Embryonic facial prominence (tissue), 1 donor: ENCODE results near the gene ANGPT4.

Source experiments
- DNase-seq: peaks from one replicate; pipeline ENCODE4 v3.0.0-alpha.2; 2016; ENCODE audit errors: extremely low spot score

ANGPT4 gene, protein sequence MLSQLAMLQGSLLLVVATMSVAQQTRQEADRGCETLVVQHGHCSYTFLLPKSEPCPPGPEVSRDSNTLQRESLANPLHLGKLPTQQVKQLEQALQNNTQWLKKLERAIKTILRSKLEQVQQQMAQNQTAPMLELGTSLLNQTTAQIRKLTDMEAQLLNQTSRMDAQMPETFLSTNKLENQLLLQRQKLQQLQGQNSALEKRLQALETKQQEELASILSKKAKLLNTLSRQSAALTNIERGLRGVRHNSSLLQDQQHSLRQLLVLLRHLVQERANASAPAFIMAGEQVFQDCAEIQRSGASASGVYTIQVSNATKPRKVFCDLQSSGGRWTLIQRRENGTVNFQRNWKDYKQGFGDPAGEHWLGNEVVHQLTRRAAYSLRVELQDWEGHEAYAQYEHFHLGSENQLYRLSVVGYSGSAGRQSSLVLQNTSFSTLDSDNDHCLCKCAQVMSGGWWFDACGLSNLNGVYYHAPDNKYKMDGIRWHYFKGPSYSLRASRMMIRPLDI

GRCh38 chr20:916125-916799, at the start of gene ANGPT4:
Gene ANGPT4 (minus strand): TSS chr20:916334. CDS start chr20:916214, 120 bp downstream.
- DNase-seq, result no peak

GRCh38 chr20:963795-964194, 47.7 kb upstream of the ANGPT4 start:
- no peak for DNase-seq

GRCh38 chr20:962683-963082, 46.5 kb upstream of the ANGPT4 start:
- no peak for DNase-seq

GRCh38 chr20:962223-962622, 46.1 kb upstream of the ANGPT4 start:
- DNase-seq, result no peak

GRCh38 chr20:961768-962167, 45.6 kb upstream of the ANGPT4 start:
- no peak for DNase-seq

DNA sequence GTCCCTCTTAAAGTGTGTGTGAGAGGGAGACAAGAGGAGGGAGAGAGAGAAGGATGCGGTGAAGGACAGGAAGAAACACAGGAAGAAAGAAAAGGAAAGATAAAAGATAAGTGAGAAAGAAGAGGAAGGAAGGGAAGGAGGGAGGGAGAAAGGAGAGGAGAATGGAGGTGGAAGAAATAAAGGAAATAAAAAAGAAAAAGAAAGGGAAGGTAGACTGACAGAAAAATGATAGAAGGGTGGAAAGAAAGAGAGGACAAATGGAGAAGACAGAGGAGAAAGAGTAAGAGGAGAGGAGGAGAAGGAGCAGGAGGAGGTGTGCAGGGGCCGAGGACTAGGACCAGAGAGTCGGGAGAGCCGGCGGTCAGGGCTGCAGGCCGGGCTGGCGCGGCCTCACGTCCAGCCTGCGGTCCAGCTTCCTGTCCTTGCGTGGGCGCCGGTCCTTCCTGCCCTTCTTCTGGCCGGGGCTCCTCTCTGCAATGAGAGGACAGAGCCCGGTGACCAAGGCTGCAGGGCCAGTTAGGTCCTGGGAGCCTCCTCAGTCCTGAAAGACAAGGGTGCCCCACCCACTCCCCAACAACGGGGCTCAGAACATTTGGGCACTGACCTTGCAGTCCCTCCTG, 44.0 kb upstream of the ANGPT4 start:
- no peak for DNase-seq

DNA sequence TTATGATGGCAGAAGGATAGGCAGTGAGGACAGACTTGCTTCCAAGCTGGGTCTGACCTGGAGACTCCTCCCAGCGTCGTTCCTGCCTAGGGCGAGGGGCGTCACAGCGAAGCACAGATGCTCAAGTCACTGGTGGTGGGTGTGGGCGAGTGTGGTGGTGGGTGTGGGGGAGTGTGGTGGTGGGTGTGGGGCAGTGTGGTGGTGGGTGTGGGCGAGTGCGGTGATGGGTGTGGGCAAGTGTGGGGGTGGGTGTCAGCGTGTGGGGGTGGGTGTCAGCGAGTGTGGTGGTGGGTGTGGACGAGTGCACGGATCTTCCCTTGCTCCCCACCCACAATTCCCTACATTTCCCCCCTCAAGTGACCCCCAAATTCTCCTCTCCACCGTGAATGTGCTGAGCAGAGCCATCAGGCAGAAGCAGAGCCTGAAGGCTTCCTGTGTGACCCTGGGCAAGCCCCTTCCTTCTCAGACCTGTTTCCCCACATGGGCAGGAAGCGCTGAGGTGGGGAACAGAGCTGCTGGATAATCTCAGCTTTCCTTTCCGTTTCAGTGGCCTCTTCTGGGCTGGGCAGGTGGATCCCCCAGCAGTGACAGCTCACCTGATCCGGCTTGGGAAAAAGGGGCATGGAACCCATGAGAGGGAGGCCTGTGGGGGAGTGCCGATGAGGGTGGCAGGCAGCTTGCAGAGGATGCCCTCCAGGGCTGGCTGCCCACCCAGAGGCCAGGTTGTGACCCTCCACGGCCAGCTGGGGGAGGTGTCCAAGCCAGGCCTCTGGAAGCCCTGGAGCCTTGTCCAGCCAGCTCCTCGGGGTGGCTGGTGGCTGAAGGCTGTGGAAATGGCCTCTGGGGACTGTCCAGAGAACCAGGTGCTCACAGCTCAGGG, 43.0 kb upstream of the ANGPT4 start:
- no peak for DNase-seq

- no peak for DNase-seq
These were observed 41.4 kb upstream of the ANGPT4 start for GRCh38 chr20:957544-957943.

DNA sequence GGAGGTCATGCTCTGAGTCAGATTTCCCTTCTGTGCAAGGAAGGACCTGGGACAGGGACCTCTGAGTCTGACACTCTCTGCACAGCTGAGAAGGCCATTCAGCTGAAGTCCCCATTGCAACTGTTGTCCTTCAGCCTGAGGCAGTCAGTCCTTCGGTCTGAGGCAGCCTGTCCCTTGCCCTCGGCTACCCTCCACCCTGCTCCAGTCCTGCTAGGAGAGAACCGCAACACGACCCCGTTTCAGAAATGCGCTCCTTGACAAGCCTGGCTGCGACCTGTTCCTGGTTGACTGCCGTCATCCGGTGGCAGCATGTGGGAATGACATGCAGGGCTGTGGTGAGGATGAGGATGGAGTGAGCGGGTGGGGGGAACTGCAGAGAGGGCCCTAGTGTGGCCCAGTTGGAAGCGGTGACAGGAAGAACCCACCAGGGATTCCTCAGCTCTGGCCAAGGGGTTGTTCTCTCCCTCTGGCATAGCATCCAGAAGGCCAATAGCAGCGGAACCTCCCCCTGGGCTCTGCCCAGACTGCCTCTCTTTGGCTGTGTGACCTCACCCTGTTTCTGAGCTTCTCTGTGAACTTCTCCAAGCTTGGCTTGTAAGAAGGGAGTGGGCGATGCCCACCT, 40.3 kb upstream of the ANGPT4 start:
- DNase-seq, result peak; percentile 39

DNA sequence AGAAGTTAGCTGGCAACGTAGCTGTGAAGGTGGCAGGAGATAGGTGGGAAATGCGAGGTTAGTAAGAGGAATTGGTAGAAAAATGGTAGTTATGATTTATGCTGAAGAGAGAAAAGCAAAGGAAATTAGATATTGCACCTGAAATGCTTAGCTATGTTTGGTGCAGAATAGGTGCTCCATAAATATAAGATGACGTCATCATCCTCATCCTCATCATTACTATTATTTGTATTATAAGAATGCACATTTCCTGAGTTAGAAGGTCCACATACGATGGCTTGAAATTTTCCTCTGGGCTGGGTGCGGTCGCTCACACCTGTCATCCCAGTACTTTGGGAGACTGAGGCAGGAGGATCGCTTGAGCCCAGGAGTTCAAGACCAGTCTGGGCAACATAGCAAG, 39.5 kb upstream of the ANGPT4 start:
- DNase-seq, result no peak

DNA sequence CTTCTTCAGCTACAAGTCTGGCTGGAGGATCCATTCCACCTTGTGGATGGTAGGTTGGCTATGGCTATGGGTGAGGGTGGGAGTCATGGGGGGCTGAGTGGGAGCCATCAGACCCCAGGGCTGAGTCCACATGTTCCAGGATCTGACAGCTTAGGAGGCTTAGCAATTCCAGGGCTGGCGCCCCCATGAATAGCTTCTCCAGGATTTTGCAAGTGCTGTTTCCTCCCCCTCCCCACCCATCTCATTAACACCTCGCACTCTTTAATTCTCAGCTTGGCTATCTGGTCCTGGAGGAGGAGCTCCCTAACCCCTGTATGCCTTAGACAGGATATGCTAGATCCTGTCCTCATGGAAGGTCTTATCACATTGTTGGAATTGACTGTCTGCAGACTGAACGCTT, 39.0 kb upstream of the ANGPT4 start:
- DNase-seq, result no peak

- DNase-seq, result no peak
These were observed 37.6 kb upstream of the ANGPT4 start for GRCh38 chr20:953742-954141.

DNA sequence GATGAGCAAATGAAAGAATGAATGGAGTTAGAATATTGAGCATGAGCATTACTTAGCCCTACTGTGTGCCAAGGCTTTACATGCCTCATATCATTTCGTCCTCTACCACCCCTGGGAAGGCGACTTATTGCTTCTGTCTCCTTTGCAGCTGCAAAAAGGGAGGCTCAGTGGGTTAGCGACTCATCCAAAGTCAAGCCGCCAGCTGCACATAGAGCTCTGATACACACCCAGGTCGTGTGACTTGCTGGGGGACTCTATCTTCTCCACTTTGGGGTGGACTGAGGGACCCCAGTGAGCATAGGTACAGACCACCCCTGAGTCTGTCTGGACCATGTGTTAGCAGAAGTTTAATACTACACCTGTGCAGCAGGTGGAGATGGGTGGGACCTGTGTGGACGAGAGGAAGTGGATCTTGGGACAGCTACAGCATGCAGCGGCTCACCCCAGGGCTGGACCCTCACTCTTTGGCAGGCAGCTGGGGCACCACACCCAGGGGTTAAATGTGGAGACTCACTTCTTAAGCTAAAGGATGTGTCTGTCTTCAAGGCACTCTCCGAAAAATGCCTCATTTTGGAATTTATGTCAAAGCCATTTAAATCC, 36.2 kb upstream of the ANGPT4 start:
- no peak for DNase-seq

DNA sequence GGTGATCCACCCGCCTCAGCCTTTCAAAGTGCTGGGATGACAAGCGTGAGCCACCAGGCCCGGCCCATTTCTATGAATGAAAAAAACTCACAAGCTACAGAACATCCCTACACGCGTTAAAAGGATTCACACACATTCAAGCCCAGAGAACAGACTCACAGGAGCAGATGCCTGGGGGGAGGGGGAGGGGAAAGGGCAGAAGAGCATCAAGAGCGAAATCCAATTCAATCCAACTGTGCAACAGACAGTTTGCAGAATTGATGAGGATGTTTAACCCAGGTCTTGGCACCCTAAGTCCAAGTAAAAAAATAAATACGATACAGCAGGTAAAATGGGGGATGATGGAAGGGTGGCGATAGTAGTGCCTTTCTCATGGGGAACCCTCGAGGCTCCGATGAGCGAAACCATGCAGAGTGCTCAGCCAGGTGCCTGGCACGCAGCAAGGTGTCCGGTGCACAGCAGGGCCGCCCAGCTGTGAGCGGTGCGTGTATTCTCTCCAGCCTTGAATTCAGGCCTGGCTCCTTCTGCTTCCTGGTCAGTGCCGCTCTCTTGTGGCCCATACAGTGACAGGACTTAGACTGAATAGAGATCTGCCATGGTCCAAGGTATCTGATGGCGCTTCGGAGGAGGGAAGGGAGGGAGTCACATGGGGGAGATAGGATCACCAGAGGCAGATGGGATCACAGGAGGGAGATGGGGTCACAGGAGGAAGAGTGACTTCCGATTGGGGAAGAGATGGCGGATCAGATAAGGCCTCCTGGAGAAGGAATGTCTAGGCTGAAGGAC, 35.4 kb upstream of the ANGPT4 start:
- no peak for DNase-seq

GRCh38 chr20:949717-950116, 33.6 kb upstream of the ANGPT4 start:
- DNase-seq, result no peak

GRCh38 chr20:946826-947225, 30.7 kb upstream of the ANGPT4 start:
- no peak for DNase-seq

DNA sequence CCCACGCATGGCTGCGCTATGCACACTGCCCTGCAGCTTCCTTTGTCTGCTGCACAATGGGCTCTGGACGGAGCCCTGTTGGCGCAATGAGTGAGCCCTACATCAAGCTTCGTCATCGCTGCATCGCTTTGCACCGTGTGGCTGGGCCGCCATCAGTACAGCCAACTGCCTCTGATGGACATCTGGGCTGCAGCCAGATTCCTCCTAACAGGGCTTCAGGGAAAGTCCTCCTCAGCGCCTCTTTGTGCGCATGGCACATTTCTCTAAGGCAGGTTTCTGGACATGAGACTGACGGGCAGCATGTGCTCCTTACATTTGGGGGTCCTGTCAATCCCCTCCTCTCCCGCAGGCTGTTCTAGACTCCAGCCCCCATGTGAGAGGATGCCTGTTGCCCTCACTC, 29.7 kb upstream of the ANGPT4 start:
- DNase-seq, result no peak

DNA sequence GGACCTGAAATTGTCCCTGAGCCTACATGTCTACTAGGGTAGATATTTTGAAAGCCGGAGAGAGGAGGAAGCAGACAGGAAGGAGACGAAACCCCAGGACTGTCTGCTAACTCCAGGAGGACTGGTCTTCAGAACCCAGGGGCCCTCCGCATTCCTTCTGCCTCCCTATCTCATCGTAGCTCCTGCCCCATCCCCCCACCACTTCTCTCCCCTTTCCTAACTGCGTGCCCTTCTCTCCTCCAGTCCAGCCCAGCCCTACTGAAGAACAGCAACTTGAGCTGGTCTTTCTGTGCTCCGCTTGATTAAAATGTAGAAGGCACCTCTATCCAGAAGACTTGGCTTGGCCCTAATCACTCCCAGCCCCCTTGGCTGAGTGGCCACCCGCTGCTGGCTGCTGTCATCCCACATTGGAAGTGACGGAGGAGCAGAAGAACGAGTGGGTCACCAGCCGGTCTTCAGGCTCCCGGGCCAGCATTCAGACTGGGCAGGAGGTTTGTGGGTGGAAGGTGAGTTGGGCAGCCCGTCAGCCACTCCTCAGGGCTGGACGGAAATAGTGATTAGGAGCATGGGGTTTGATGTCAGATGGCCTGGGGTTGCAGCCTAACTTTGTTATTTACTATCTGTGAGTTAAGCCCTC, 28.8 kb upstream of the ANGPT4 start:
- DNase-seq, result no peak

GRCh38 chr20:944148-944547, 28.0 kb upstream of the ANGPT4 start:
- DNase-seq, result no peak

GRCh38 chr20:942611-943010, 26.5 kb upstream of the ANGPT4 start:
- DNase-seq, result no peak
